Mucosa of descending colon (tissue), 3 donors: ENCODE results near the gene AP1G1. TPM values are rescaled to one million over a fixed set of nuclear protein-coding genes. Genes with fewer than 3 reads are reported as not detected.
"Not testable (repeated sequence)": the region's sequence is repeated elsewhere in the genome, so short reads cannot be mapped to it uniquely, and the experiment has no call there.

Source experiments
- ATAC-seq: fragments of 200-7000 bp; cut with Tn5 transposase; one replicate; pipeline ENCODE4 v1.9.1; 2020; ENCODE audit warnings: mild to moderate bottlenecking, moderate library complexity
- DNase-seq, 3 donors: peaks; one replicate each; pipeline ENCODE4 v3.0.0-alpha.2; 2020
- H3K36me3 ChIP-seq: fragments of 200-600 bp; one replicate; pipeline ENCODE4 v1.8.0; 2021; ENCODE audit warnings: low read depth, mild to moderate bottlenecking
- H3K4me1 ChIP-seq: fragments of 200-600 bp; one replicate; pipeline ENCODE4 v1.8.0; 2021; ENCODE audit warnings: low read depth, mild to moderate bottlenecking
- H3K4me3 ChIP-seq: fragments of 200-600 bp; one replicate; pipeline ENCODE4 v1.8.0; 2021; ENCODE audit warnings: mild to moderate bottlenecking
- H3K9me3 ChIP-seq: fragments of 200-600 bp; one replicate; pipeline ENCODE4 v1.8.0; 2021; ENCODE audit warnings: mild to moderate bottlenecking
- intact Hi-C, 2 donors: fragments of 100-400 bp; cut with DNase I in 1 of 2; cut with micrococcal nuclease in 1 of 2; formaldehyde crosslinking; loops; one replicate each; pipeline versions ENCODE4 v1.11.0 to v1.11.1; 2022; cut with DNase I, micrococcal nuclease
- total RNA-seq, 3 donors: library from RNA; stranded (reverse); fragmentation: NEBNext Ultra II Directional in 2 of 3; extraction: Animal tissue kit (Norgen Biotek cat#: 25700) in 2 of 3; gene quantifications; one replicate each; pipeline versions ENCODE4 v1.2.1 to v1.2.4, GENCODE V29; 2021 to 2023
- TF ChIP-seq, protein P1 (sequence below): fragments of 200-600 bp; IDR thresholded peaks from one replicate; pipeline ENCODE4 v1.8.0; 2022; ENCODE audit warnings: antibody characterized with exemption, mild to moderate bottlenecking
- donor health status: DM: no; HTN: no; CAD: no; lungs with moderate emphysema.
- donor health status: DM: no; HTN: no; CAD: no.
- donor health status: DM: no; HTN: yes; CAD: no.

AP1G1 gene
- total RNA-seq, 3 donors from 2014 or later = 82.9 to 108 (median 96.7) TPM

DNA sequence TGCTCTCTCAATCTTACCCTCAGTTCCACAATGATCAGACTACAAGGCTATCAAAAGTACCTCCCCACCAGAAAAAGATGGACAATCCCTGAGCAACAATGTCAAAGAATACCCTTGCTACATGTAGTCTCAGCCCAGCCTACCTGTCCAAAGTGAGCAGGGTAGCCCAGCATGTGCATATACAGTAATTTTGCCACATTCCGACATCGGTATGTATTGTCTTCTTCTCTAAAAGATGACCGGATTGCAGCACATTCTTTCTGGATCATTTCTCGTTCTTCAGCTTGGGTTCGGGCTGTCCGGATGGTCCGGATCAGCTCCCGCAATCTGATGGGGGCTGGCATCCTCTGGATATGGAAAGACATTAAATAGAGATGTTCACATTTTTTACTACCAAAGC is 19.5 kb downstream of the AP1G1 start:
- TF ChIP-seq, protein P1, sequence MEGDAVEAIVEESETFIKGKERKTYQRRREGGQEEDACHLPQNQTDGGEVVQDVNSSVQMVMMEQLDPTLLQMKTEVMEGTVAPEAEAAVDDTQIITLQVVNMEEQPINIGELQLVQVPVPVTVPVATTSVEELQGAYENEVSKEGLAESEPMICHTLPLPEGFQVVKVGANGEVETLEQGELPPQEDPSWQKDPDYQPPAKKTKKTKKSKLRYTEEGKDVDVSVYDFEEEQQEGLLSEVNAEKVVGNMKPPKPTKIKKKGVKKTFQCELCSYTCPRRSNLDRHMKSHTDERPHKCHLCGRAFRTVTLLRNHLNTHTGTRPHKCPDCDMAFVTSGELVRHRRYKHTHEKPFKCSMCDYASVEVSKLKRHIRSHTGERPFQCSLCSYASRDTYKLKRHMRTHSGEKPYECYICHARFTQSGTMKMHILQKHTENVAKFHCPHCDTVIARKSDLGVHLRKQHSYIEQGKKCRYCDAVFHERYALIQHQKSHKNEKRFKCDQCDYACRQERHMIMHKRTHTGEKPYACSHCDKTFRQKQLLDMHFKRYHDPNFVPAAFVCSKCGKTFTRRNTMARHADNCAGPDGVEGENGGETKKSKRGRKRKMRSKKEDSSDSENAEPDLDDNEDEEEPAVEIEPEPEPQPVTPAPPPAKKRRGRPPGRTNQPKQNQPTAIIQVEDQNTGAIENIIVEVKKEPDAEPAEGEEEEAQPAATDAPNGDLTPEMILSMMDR = no peak
- no peak overlapping the region for H3K4me3 ChIP-seq
- intact Hi-C loops = no loop called here
- DNase-seq (no peak), ATAC-seq (no peak)
- H3K9me3 ChIP-seq = no peaks in the 10 kb centered on the region
- H3K4me1 ChIP-seq = no peaks in the 10 kb centered on the region
- H3K36me3 ChIP-seq = no peaks in the 10 kb centered on the region

DNA sequence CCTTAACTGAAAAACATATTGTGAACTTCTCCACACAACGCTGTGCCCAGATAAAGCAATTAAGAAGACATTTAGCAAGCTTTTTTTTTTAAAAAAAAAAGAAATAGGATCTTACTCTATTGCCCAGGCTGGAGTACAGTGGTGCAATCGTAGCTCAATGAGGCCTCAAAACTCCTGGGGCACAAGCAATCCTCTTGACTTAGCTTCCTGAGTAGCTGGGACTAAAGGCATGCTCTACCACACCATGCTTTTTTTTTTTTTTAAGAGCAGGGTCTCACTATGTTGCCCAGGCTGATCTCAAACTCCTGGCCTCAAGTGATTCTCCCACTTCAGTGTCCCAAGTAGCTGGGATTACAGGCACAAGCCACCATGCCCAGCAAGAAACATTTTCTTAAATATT is 20.1 kb downstream of the AP1G1 start:
- H3K4me1 ChIP-seq = no peaks in the 10 kb centered on the region
- no peaks in the 10 kb centered on the region for H3K9me3 ChIP-seq
- TF ChIP-seq, protein P1 = no peak
- intact Hi-C loops = no loop called here
- DNase-seq (no peak), ATAC-seq (no peak)
- H3K4me3 ChIP-seq = no peak overlapping the region
- no peaks in the 10 kb centered on the region for H3K36me3 ChIP-seq

DNA sequence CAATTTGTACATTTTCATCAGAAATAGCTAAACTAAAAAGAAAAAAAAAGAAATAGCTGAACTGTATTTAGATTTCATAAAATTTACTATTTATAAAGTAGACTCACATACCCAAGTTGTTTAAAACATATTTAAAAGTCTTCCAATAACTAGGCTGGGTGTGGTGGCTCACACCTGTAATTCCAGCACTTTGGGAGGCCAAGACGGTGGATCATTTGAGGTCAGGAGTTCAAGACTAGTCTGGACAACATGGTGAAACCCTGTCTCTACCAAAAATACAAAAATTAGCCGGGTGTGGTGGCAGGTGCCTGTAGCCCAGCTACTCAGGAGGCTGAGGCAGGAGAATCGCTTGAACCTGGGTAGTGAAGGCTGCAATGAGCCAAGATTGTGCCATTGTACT is 23.5 kb downstream of the AP1G1 start:
- H3K9me3 ChIP-seq, DNase-seq, H3K4me1 ChIP-seq, ATAC-seq, H3K36me3 ChIP-seq, intact Hi-C loops, H3K4me3 ChIP-seq: not testable (repeated sequence)

DNA sequence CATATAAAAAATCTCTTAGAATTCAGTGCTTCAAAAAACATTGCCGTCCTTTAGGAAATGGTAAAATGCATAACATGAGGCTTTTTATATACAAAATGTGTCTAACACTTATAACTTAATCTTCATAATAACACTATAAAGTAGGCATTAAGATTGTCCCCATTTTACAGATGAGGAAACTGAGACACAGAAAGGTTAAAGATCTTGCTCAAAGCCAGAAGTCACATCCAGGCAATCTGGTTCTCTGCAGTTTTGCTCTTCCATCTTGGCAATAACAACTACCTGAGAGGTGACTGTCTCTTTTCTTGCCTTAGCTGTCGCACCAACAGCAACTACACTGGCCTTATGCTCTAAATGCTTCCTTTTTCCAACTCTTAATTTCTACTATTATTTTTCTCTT is 24.5 kb downstream of the AP1G1 start:
- ATAC-seq = no peak
- Histone ChIP-seq H3K4me3 (no peak overlapping the region), H3K4me1 (no peaks in the 10 kb centered on the region), H3K9me3 (no peaks in the 10 kb centered on the region), H3K36me3 (no peaks in the 10 kb centered on the region)
- TF ChIP-seq, protein P1 = no peak
- intact Hi-C loops = no loop called here
- no peak for DNase-seq

DNA sequence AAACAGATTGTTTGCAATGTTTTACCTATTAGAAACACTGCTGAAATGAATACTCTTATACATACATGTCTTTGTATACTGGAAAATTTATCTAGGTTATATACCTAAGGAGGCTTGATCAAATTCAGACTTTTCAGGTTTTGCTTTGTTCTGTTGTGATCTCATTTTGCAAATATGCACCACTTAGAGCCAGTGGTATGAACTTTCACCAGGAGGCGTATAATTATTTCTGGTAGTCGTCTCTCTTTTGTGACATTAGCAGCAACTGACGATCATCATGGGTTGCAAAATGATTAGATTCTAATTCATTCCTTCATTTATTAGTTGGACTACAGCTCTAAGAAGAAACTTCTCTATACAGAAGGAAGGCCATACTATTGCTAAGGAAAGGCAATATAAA is 26.9 kb downstream of the AP1G1 start:
- intact Hi-C loops = no loop called here
- DNase-seq (no peak), ATAC-seq (no peak)
- TF ChIP-seq, protein P1 = no peak
- H3K4me3 ChIP-seq = no peak overlapping the region
- H3K36me3 ChIP-seq = no peaks in the 10 kb centered on the region
- H3K4me1 ChIP-seq = no peaks in the 10 kb centered on the region
- H3K9me3 ChIP-seq = no peaks in the 10 kb centered on the region

DNA sequence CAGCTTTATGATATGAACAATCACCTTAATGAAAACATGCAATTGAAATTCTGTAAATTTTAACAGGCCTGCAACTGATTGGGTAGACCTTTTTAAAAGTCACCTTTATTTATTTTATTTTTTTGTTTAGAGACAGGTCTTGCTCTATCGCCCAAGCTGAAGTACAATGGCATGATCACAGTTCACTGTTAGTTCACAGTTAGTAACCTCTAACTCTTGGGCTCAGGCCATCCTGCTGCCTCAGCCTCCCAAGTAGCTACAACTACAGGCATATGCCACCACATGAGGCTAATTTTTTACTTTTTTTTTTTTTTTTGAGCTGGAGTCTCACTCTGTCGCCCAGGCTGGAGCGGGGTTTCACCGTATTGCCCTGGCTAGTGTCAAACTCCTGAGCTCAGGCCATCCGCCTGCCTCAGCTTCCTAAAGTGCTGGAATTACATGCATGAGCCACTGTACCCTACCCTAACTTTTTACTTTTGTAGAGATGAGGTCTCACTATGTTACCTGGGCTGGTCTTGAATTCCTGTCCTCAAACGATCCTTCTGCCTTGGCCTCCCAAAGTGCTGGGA is 28.0 kb downstream of the AP1G1 start:
- TF ChIP-seq, protein P1 = no peak
- no peaks in the 10 kb centered on the region for H3K9me3 ChIP-seq
- H3K36me3 ChIP-seq = no peaks in the 10 kb centered on the region
- no peak overlapping the region for H3K4me3 ChIP-seq
- DNase-seq (no peak), ATAC-seq (no peak)
- no peaks in the 10 kb centered on the region for H3K4me1 ChIP-seq
- intact Hi-C loops = no loop called here
